ENCODE measurements around the gene CCNL1.

CCNL1 gene

GRCh38 chr3:157152930-157153329, 7.0 kb downstream of the CCNL1 start:
- ATAC-seq: no peak
- TF ChIP-seq ZFP3 (CRISPR knock-in tag; IDR thresholded peaks at IDR 0.05) (no peak), TOX (CRISPR knock-in tag; IDR thresholded peaks at IDR 0.05; ENCODE audit: borderline replicate concordance) (no peak), ZFP30 (CRISPR knock-in tag; IDR thresholded peaks at IDR 0.05) (no peak), ZNF8 (CRISPR knock-in tag; IDR thresholded peaks at IDR 0.05) (no peak), ISL1 (CRISPR knock-in tag; IDR thresholded peaks at IDR 0.05) (no peak), TCF4 (CRISPR knock-in tag; IDR thresholded peaks at IDR 0.05; ENCODE audit: borderline replicate concordance) (no peak), GLIS3 (CRISPR knock-in tag; IDR thresholded peaks at IDR 0.05) (no peak), RARB (CRISPR knock-in tag; IDR thresholded peaks at IDR 0.05) (no peak), ZNF70 (CRISPR knock-in tag; IDR thresholded peaks at IDR 0.05) (no peak), ESRRG (CRISPR knock-in tag; IDR thresholded peaks at IDR 0.05) (no peak), BACH2 (CRISPR knock-in tag; IDR thresholded peaks at IDR 0.05; ENCODE audit: borderline replicate concordance) (no peak), OSR1 (CRISPR knock-in tag; IDR thresholded peaks at IDR 0.05) (no peak), PPARA (CRISPR knock-in tag; IDR thresholded peaks at IDR 0.05; ENCODE audit: borderline replicate concordance) (no peak), SNAI2 (CRISPR knock-in tag; IDR thresholded peaks at IDR 0.05) (no peak), ARNTL (CRISPR knock-in tag; IDR thresholded peaks at IDR 0.05; ENCODE audit: borderline replicate concordance, low read depth) (no peak)
- TF ChIP-seq, protein P1, sequence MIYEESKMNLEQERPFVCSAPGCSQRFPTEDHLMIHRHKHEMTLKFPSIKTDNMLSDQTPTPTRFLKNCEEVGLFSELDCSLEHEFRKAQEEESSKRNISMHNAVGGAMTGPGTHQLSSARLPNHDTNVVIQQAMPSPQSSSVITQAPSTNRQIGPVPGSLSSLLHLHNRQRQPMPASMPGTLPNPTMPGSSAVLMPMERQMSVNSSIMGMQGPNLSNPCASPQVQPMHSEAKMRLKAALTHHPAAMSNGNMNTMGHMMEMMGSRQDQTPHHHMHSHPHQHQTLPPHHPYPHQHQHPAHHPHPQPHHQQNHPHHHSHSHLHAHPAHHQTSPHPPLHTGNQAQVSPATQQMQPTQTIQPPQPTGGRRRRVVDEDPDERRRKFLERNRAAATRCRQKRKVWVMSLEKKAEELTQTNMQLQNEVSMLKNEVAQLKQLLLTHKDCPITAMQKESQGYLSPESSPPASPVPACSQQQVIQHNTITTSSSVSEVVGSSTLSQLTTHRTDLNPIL (CRISPR knock-in tag; IDR thresholded peaks at IDR 0.05; ENCODE audit: low read depth): no peak
- TF ChIP-seq, protein P2, sequence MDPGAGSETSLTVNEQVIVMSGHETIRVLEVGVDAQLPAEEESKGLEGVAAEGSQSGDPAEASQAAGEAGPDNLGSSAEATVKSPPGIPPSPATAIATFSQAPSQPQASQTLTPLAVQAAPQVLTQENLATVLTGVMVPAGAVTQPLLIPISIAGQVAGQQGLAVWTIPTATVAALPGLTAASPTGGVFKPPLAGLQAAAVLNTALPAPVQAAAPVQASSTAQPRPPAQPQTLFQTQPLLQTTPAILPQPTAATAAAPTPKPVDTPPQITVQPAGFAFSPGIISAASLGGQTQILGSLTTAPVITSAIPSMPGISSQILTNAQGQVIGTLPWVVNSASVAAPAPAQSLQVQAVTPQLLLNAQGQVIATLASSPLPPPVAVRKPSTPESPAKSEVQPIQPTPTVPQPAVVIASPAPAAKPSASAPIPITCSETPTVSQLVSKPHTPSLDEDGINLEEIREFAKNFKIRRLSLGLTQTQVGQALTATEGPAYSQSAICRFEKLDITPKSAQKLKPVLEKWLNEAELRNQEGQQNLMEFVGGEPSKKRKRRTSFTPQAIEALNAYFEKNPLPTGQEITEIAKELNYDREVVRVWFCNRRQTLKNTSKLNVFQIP (CRISPR knock-in tag; IDR thresholded peaks at IDR 0.05; ENCODE audit: borderline replicate concordance, low read depth): no peak
- TF ChIP-seq, protein P3, sequence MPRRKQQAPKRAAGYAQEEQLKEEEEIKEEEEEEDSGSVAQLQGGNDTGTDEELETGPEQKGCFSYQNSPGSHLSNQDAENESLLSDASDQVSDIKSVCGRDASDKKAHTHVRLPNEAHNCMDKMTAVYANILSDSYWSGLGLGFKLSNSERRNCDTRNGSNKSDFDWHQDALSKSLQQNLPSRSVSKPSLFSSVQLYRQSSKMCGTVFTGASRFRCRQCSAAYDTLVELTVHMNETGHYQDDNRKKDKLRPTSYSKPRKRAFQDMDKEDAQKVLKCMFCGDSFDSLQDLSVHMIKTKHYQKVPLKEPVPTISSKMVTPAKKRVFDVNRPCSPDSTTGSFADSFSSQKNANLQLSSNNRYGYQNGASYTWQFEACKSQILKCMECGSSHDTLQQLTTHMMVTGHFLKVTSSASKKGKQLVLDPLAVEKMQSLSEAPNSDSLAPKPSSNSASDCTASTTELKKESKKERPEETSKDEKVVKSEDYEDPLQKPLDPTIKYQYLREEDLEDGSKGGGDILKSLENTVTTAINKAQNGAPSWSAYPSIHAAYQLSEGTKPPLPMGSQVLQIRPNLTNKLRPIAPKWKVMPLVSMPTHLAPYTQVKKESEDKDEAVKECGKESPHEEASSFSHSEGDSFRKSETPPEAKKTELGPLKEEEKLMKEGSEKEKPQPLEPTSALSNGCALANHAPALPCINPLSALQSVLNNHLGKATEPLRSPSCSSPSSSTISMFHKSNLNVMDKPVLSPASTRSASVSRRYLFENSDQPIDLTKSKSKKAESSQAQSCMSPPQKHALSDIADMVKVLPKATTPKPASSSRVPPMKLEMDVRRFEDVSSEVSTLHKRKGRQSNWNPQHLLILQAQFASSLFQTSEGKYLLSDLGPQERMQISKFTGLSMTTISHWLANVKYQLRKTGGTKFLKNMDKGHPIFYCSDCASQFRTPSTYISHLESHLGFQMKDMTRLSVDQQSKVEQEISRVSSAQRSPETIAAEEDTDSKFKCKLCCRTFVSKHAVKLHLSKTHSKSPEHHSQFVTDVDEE (CRISPR knock-in tag; IDR thresholded peaks at IDR 0.05): no peak
- TF ChIP-seq, protein P4, sequence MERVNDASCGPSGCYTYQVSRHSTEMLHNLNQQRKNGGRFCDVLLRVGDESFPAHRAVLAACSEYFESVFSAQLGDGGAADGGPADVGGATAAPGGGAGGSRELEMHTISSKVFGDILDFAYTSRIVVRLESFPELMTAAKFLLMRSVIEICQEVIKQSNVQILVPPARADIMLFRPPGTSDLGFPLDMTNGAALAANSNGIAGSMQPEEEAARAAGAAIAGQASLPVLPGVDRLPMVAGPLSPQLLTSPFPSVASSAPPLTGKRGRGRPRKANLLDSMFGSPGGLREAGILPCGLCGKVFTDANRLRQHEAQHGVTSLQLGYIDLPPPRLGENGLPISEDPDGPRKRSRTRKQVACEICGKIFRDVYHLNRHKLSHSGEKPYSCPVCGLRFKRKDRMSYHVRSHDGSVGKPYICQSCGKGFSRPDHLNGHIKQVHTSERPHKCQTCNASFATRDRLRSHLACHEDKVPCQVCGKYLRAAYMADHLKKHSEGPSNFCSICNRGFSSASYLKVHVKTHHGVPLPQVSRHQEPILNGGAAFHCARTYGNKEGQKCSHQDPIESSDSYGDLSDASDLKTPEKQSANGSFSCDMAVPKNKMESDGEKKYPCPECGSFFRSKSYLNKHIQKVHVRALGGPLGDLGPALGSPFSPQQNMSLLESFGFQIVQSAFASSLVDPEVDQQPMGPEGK (CRISPR knock-in tag; IDR thresholded peaks at IDR 0.05; ENCODE audit: borderline replicate concordance): no peak

GRCh38 chr3:157152438-157152837, 7.5 kb downstream of the CCNL1 start:
- TF ChIP-seq TCF4 (CRISPR knock-in tag; IDR thresholded peaks at IDR 0.05; ENCODE audit: borderline replicate concordance) (no peak), CSDC2 (CRISPR knock-in tag; IDR thresholded peaks at IDR 0.05) (no peak), RARB (CRISPR knock-in tag; IDR thresholded peaks at IDR 0.05) (0 out of 2 replicates have a peak, but pooled peaks have one; percentile 2), ZNF565 (CRISPR knock-in tag; conservative IDR thresholded peaks at IDR 0.05; ENCODE audit: low read depth) (no peak), ZFP3 (CRISPR knock-in tag; IDR thresholded peaks at IDR 0.05) (no peak), ZC3H10 (CRISPR knock-in tag; IDR thresholded peaks at IDR 0.05) (peak; percentile 58; the same call in 1 of the 2 replicates), SNAI2 (CRISPR knock-in tag; IDR thresholded peaks at IDR 0.05) (no peak), GLIS3 (CRISPR knock-in tag; IDR thresholded peaks at IDR 0.05) (0 out of 2 replicates have a peak, but pooled peaks have one; percentile 40), TOX (CRISPR knock-in tag; IDR thresholded peaks at IDR 0.05; ENCODE audit: borderline replicate concordance) (no peak)
- TF ChIP-seq, protein P2 (CRISPR knock-in tag; IDR thresholded peaks at IDR 0.05; ENCODE audit: borderline replicate concordance, low read depth): no peak
- ATAC-seq: no peak
